ENCODE data around the gene CIRBP. TPM values are rescaled to one million over a fixed set of nuclear protein-coding genes. Genes with fewer than 3 reads are reported as not detected.

The CIRBP gene
- total and polyA plus RNA-seq, 5 donors from 2014 or later: 172 to 497 (median 232) TPM

GRCh38 chr19:1289686-1290025 lies 20.5 kb downstream of the CIRBP start:
- no peak overlapping the region for H3K27ac ChIP-seq (ENCODE audit: insufficient read depth, low read length, poor library complexity, severe bottlenecking)
- Mint-ChIP-seq H3K27me3 (peaks cover 22% of the 10 kb centered on the region), H3K36me3 (no peaks in the 10 kb centered on the region), H3K27ac (no peak overlapping the region), H3K9me3 (peaks cover 0 to 2% (median 0%) of the 10 kb centered on the region in 7 donors), H3K4me1 (peaks cover 0 to 7% (median 2%) of the 10 kb centered on the region in 4 donors), H3K4me3 (no peak overlapping the region)
- peaks cover under 1% of the 10 kb centered on the region for H3K27me3 ChIP-seq (ENCODE audit: control insufficient read depth, insufficient read depth, low read length)
- ATAC-seq (ENCODE audit: low read depth in 2 of 2) (no peak), DNase-seq (no peak)
- no peak overlapping the region for H3K4me3 ChIP-seq (ENCODE audit: low read depth, low read length)
- peaks cover 5% of the 10 kb centered on the region for H3K4me1 ChIP-seq (ENCODE audit: control insufficient read depth, insufficient read depth, low read length, poor library complexity, severe bottlenecking)
- H3K36me3 ChIP-seq (ENCODE audit: control insufficient read depth, insufficient read depth, low read length): no peaks in the 10 kb centered on the region
- H3K9me3 ChIP-seq (ENCODE audit: control insufficient read depth in 2 of 2, low read length in 2 of 2): no peaks in the 10 kb centered on the region

- Mint-ChIP-seq H3K9me3 (no peaks in the 10 kb centered on the region), H3K4me1 (peaks cover 0 to 9% (median 0%) of the 10 kb centered on the region in 4 donors), H3K27me3 (peaks cover 16% of the 10 kb centered on the region), H3K4me3 (no peak overlapping the region), H3K36me3 (no peaks in the 10 kb centered on the region), H3K27ac (no peak overlapping the region)
- H3K4me1 ChIP-seq (ENCODE audit: control insufficient read depth, insufficient read depth, low read length, poor library complexity, severe bottlenecking): peaks cover 11% of the 10 kb centered on the region
- no peak overlapping the region for H3K27ac ChIP-seq (ENCODE audit: insufficient read depth, low read length, poor library complexity, severe bottlenecking)
- no peak for ATAC-seq (ENCODE audit: low read depth in 2 of 2)
- no peaks in the 10 kb centered on the region for H3K9me3 ChIP-seq (ENCODE audit: control insufficient read depth in 2 of 2, low read length in 2 of 2)
- H3K4me3 ChIP-seq (ENCODE audit: low read depth, low read length): no peak overlapping the region
- H3K27me3 ChIP-seq (ENCODE audit: control insufficient read depth, insufficient read depth, low read length): no peaks in the 10 kb centered on the region
- DNase-seq: no peak
- no peaks in the 10 kb centered on the region for H3K36me3 ChIP-seq (ENCODE audit: control insufficient read depth, insufficient read depth, low read length)
These were observed 21.1 kb downstream of the CIRBP start for GRCh38 chr19:1290196-1290702.

- H3K27ac Mint-ChIP-seq: no peak overlapping the region
- H3K4me1 ChIP-seq (ENCODE audit: control insufficient read depth, insufficient read depth, low read length, poor library complexity, severe bottlenecking): peaks cover 16% of the 10 kb centered on the region
- no peak for DNase-seq
- no peaks in the 10 kb centered on the region for H3K27me3 ChIP-seq (ENCODE audit: control insufficient read depth, insufficient read depth, low read length)
- ATAC-seq (ENCODE audit: low read depth in 2 of 2): no peak
- no peak overlapping the region for H3K27ac ChIP-seq (ENCODE audit: insufficient read depth, low read length, poor library complexity, severe bottlenecking)
- no peaks in the 10 kb centered on the region for H3K36me3 ChIP-seq (ENCODE audit: control insufficient read depth, insufficient read depth, low read length)
- no peaks in the 10 kb centered on the region for H3K36me3 Mint-ChIP-seq
- H3K4me3 Mint-ChIP-seq: no peak overlapping the region
- H3K27me3 Mint-ChIP-seq: peaks cover 14% of the 10 kb centered on the region
- H3K9me3 Mint-ChIP-seq: no peaks in the 10 kb centered on the region
- no peaks in the 10 kb centered on the region for H3K9me3 ChIP-seq (ENCODE audit: control insufficient read depth in 2 of 2, low read length in 2 of 2)
- H3K4me3 ChIP-seq (ENCODE audit: low read depth, low read length): no peak overlapping the region
- H3K4me1 Mint-ChIP-seq: peaks cover 0 to 9% (median 0%) of the 10 kb centered on the region in 4 donors
These were observed 21.8 kb downstream of the CIRBP start for GRCh38 chr19:1290703-1291651.

GRCh38 chr19:1291761-1292418 lies 22.8 kb downstream of the CIRBP start:
- Histone ChIP-seq H3K9me3 (ENCODE audit: control insufficient read depth in 2 of 2, low read length in 2 of 2) (no peaks in the 10 kb centered on the region), H3K27me3 (ENCODE audit: control insufficient read depth, insufficient read depth, low read length) (no peaks in the 10 kb centered on the region), H3K27ac (ENCODE audit: insufficient read depth, low read length, poor library complexity, severe bottlenecking) (no peak overlapping the region), H3K4me3 (ENCODE audit: low read depth, low read length) (no peak overlapping the region), H3K36me3 (ENCODE audit: control insufficient read depth, insufficient read depth, low read length) (no peaks in the 10 kb centered on the region), H3K4me1 (ENCODE audit: control insufficient read depth, insufficient read depth, low read length, poor library complexity, severe bottlenecking) (peaks cover 11% of the 10 kb centered on the region)
- no peak overlapping the region for H3K4me3 Mint-ChIP-seq
- DNase-seq: no peak
- no peaks in the 10 kb centered on the region for H3K36me3 Mint-ChIP-seq
- H3K27me3 Mint-ChIP-seq: peaks cover 10% of the 10 kb centered on the region
- H3K9me3 Mint-ChIP-seq: no peaks in the 10 kb centered on the region
- no peak overlapping the region for H3K27ac Mint-ChIP-seq
- ATAC-seq (ENCODE audit: low read depth in 2 of 2): no peak
- H3K4me1 Mint-ChIP-seq: peaks cover 0 to 6% (median 0%) of the 10 kb centered on the region in 4 donors

- peaks cover 10% of the 10 kb centered on the region for H3K27me3 Mint-ChIP-seq
- Histone ChIP-seq H3K27ac (ENCODE audit: insufficient read depth, low read length, poor library complexity, severe bottlenecking) (no peak overlapping the region), H3K36me3 (ENCODE audit: control insufficient read depth, insufficient read depth, low read length) (no peaks in the 10 kb centered on the region), H3K4me3 (ENCODE audit: low read depth, low read length) (no peak overlapping the region), H3K27me3 (ENCODE audit: control insufficient read depth, insufficient read depth, low read length) (no peaks in the 10 kb centered on the region), H3K4me1 (ENCODE audit: control insufficient read depth, insufficient read depth, low read length, poor library complexity, severe bottlenecking) (peaks cover 11% of the 10 kb centered on the region), H3K9me3 (ENCODE audit: control insufficient read depth in 2 of 2, low read length in 2 of 2) (no peaks in the 10 kb centered on the region)
- H3K4me3 Mint-ChIP-seq: peak overlapping the region in 1 of 4 donors; percentile 38
- ATAC-seq (ENCODE audit: low read depth in 2 of 2): no peak
- H3K9me3 Mint-ChIP-seq: peaks cover 0 to 2% (median 0%) of the 10 kb centered on the region in 7 donors
- no peak overlapping the region for H3K27ac Mint-ChIP-seq
- H3K36me3 Mint-ChIP-seq: no peaks in the 10 kb centered on the region
- DNase-seq: no peak
- peaks cover 0 to 6% (median 0%) of the 10 kb centered on the region in 4 donors for H3K4me1 Mint-ChIP-seq
These were observed 23.5 kb downstream of the CIRBP start for GRCh38 chr19:1292419-1293151.

- Mint-ChIP-seq H3K27ac (no peak overlapping the region), H3K4me1 (peaks cover 0 to 6% (median 0%) of the 10 kb centered on the region in 4 donors), H3K27me3 (peaks cover 10% of the 10 kb centered on the region), H3K4me3 (no peak overlapping the region), H3K36me3 (no peaks in the 10 kb centered on the region), H3K9me3 (peaks cover 0 to 2% (median 0%) of the 10 kb centered on the region in 7 donors)
- ATAC-seq (ENCODE audit: low read depth in 2 of 2) (no peak), DNase-seq (no peak)
- Histone ChIP-seq H3K4me1 (ENCODE audit: control insufficient read depth, insufficient read depth, low read length, poor library complexity, severe bottlenecking) (peaks cover 11% of the 10 kb centered on the region), H3K27me3 (ENCODE audit: control insufficient read depth, insufficient read depth, low read length) (no peaks in the 10 kb centered on the region), H3K9me3 (ENCODE audit: control insufficient read depth in 2 of 2, low read length in 2 of 2) (no peaks in the 10 kb centered on the region), H3K4me3 (ENCODE audit: low read depth, low read length) (no peak overlapping the region), H3K36me3 (ENCODE audit: control insufficient read depth, insufficient read depth, low read length) (no peaks in the 10 kb centered on the region), H3K27ac (ENCODE audit: insufficient read depth, low read length, poor library complexity, severe bottlenecking) (no peak overlapping the region)
These were observed 24.9 kb downstream of the CIRBP start for GRCh38 chr19:1293782-1294604.

- Mint-ChIP-seq H3K36me3 (no peaks in the 10 kb centered on the region), H3K4me3 (no peak overlapping the region), H3K27me3 (peaks cover 10% of the 10 kb centered on the region), H3K9me3 (peaks cover 0 to 2% (median 0%) of the 10 kb centered on the region in 7 donors), H3K27ac (no peak overlapping the region), H3K4me1 (peaks cover 0 to 6% (median 0%) of the 10 kb centered on the region in 4 donors)
- peaks cover 11% of the 10 kb centered on the region for H3K4me1 ChIP-seq (ENCODE audit: control insufficient read depth, insufficient read depth, low read length, poor library complexity, severe bottlenecking)
- DNase-seq (no peak), ATAC-seq (ENCODE audit: low read depth in 2 of 2) (no peak)
- H3K4me3 ChIP-seq (ENCODE audit: low read depth, low read length): no peak overlapping the region
- no peaks in the 10 kb centered on the region for H3K27me3 ChIP-seq (ENCODE audit: control insufficient read depth, insufficient read depth, low read length)
- no peak overlapping the region for H3K27ac ChIP-seq (ENCODE audit: insufficient read depth, low read length, poor library complexity, severe bottlenecking)
- no peaks in the 10 kb centered on the region for H3K9me3 ChIP-seq (ENCODE audit: control insufficient read depth in 2 of 2, low read length in 2 of 2)
- H3K36me3 ChIP-seq (ENCODE audit: control insufficient read depth, insufficient read depth, low read length): no peaks in the 10 kb centered on the region
These were observed 25.6 kb downstream of the CIRBP start for GRCh38 chr19:1294688-1295087.
